GM06990 (cell line): ENCODE results near the gene UBXN2A.
A peak's percentile ranks its signal among the peaks of the same experiment; 100 is the strongest.

ENCODE experiments used
- DNase-seq: peaks from one replicate; pipeline ENCODE4 v3.0.0-alpha.2; 2011; ENCODE audit not compliant: insufficient read length; ENCODE audit errors: extremely low read depth
- H3K27me3 ChIP-seq: replicated peaks from 2 replicates; pipeline ENCODE4 v1.6.0; 2011; ENCODE audit warnings: low read length; ENCODE audit not compliant: control insufficient read depth, insufficient read depth
- H3K36me3 ChIP-seq: 2 replicates; pipeline ENCODE4 v1.5.1; 2011; ENCODE audit warnings: low read length; ENCODE audit not compliant: control insufficient read depth, insufficient read depth
- H3K4me3 ChIP-seq: replicated peaks from 2 replicates; pipeline ENCODE4 v1.5.1; 2011; ENCODE audit warnings: low read depth, mild to moderate bottlenecking, control low read depth, low read length
- CTCF ChIP-seq: IDR thresholded peaks from 2 replicates; pipeline ENCODE4 v1.5.1; 2011; ENCODE audit warnings: low read length, control low read depth, mild to moderate bottlenecking, inconsistent platforms; ENCODE audit not compliant: insufficient read depth, poor library complexity, severe bottlenecking

UBXN2A gene

GRCh38 chr2:23918837-23919489 is 21.3 kb upstream of the UBXN2A start:
- H3K4me3 ChIP-seq: no peak overlapping the region
- DNase-seq: no peak
- no peak for TF ChIP-seq CTCF
- H3K27me3 ChIP-seq: no peaks in the 10 kb centered on the region
- no peaks in the 10 kb centered on the region for H3K36me3 ChIP-seq

GRCh38 chr2:23924589-23925359 is 15.5 kb upstream of the UBXN2A start:
- TF ChIP-seq CTCF: no peak
- no peaks in the 10 kb centered on the region for H3K27me3 ChIP-seq
- DNase-seq: no peak
- peak overlapping the region; percentile 88 for H3K4me3 ChIP-seq
- no peaks in the 10 kb centered on the region for H3K36me3 ChIP-seq

- no peak for TF ChIP-seq CTCF
- no peak for DNase-seq
- Histone ChIP-seq H3K4me3 (peak overlapping the region; percentile 88), H3K36me3 (no peaks in the 10 kb centered on the region), H3K27me3 (no peaks in the 10 kb centered on the region)
These were observed 14.5 kb upstream of the UBXN2A start for GRCh38 chr2:23925702-23926289.

- peak; percentile 80 for DNase-seq
- Histone ChIP-seq H3K36me3 (no peaks in the 10 kb centered on the region), H3K27me3 (no peaks in the 10 kb centered on the region), H3K4me3 (peak overlapping the region; percentile 88)
- TF ChIP-seq CTCF: no peak
These were observed 13.9 kb upstream of the UBXN2A start for GRCh38 chr2:23926290-23926749.

GRCh38 chr2:23926750-23927571 is 13.3 kb upstream of the UBXN2A start, which contains the start of gene ATAD2B:
ATAD2B (minus strand) TSS chr2:23927123; CDS start chr2:23926770, 353 bp downstream.
- H3K36me3 ChIP-seq: no peaks in the 10 kb centered on the region
- no peaks in the 10 kb centered on the region for H3K27me3 ChIP-seq
- TF ChIP-seq CTCF: peak; percentile 74
- H3K4me3 ChIP-seq: peak within 1 kb of the TSS; percentile 88
- DNase-seq: peak; percentile 99
